ENCODE measurements around the gene MAST4.
"Not testable (repeated sequence)": the region's sequence is repeated elsewhere in the genome, so short reads cannot be mapped to it uniquely, and the experiment has no call there.

The MAST4 gene

GRCh38 chr5:66652818-66653217 is 56.6 kb downstream of the MAST4 start:
- no peak for FAIRE-seq

- FAIRE-seq = no peak
Observed at GRCh38 chr5:66653325-66653724, 57.1 kb downstream of the MAST4 start.

- no peak for FAIRE-seq
Observed at GRCh38 chr5:66655395-66656324, 59.5 kb downstream of the MAST4 start.

- no peak for FAIRE-seq
Observed at GRCh38 chr5:66658516-66658915, 62.3 kb downstream of the MAST4 start.

GRCh38 chr5:66659780-66660179 is 63.6 kb downstream of the MAST4 start:
- FAIRE-seq = no peak

GRCh38 chr5:66660396-66660795 is 64.2 kb downstream of the MAST4 start:
- no peak for FAIRE-seq

- no peak for FAIRE-seq
Observed at GRCh38 chr5:66661149-66661548, 65.0 kb downstream of the MAST4 start.

GRCh38 chr5:66666778-66667177 is 70.6 kb downstream of the MAST4 start:
- no peak for FAIRE-seq

GRCh38 chr5:66669086-66669861 is 73.1 kb downstream of the MAST4 start:
- FAIRE-seq = no peak

GRCh38 chr5:66669862-66670195 is 73.6 kb downstream of the MAST4 start:
- no peak for FAIRE-seq

- FAIRE-seq = no peak
Observed at GRCh38 chr5:66671305-66671704, 75.1 kb downstream of the MAST4 start.

GRCh38 chr5:66674802-66675201 is 78.6 kb downstream of the MAST4 start:
- FAIRE-seq = no peak

- FAIRE-seq = no peak
Observed at GRCh38 chr5:66675406-66675805, 79.2 kb downstream of the MAST4 start.

- FAIRE-seq = no peak
Observed at GRCh38 chr5:66680221-66680620, 84.0 kb downstream of the MAST4 start.

- no peak for FAIRE-seq
Observed at GRCh38 chr5:66680804-66681203, 84.6 kb downstream of the MAST4 start.

GRCh38 chr5:66684663-66685062 is 88.5 kb downstream of the MAST4 start:
- FAIRE-seq = no peak

GRCh38 chr5:66689522-66690220 is 93.5 kb downstream of the MAST4 start:
- no peak for FAIRE-seq

GRCh38 chr5:66694036-66694435 is 97.8 kb downstream of the MAST4 start:
- no peak for FAIRE-seq

- not testable (repeated sequence) for FAIRE-seq
Observed at GRCh38 chr5:66695840-66696239, 99.6 kb downstream of the MAST4 start.

GRCh38 chr5:66697796-66698564 is 101.8 kb downstream of the MAST4 start:
- no peak for FAIRE-seq

- FAIRE-seq = no peak
Observed at GRCh38 chr5:66701244-66701643, 105.1 kb downstream of the MAST4 start.

- no peak for FAIRE-seq
Observed at GRCh38 chr5:66702426-66702825, 106.2 kb downstream of the MAST4 start.

Measured in TTC549 (cell line).